ENCODE results near the gene NELL1. TPM values are rescaled to one million over a fixed set of nuclear protein-coding genes. Genes with fewer than 3 reads are reported as not detected.

NELL1 gene
- total RNA-seq, 1 donor from 2014 or later = 0.45 TPM

DNA sequence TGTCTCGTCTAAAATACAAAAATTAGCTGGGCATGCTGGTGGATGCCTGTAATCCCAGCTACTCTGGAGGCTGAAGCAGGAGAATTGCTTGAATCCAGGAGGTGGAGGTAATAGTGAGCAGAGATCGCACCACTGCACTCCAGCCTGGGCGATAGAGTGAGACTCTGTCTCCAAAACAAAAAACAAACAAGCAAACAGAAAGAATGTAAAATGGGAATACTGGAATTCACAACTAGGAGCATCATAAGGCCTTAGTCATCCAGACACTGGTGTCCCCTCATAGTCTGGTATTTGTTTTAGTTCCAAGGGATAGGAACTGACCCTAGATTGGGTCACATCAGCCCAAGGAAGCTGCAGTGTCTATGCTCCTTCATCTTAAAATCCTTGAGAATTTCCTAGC, 520.8 kb downstream of the NELL1 start:
- Mint-ChIP-seq H3K27ac (ENCODE audit: unreplicated experiment) (no peak overlapping the region), H3K4me3 (ENCODE audit: unreplicated experiment) (no peak overlapping the region), H3K27me3 (ENCODE audit: low read depth, unreplicated experiment) (no peaks in the 10 kb centered on the region), H3K9me3 (ENCODE audit: unreplicated experiment) (no peaks in the 10 kb centered on the region), H3K4me1 (ENCODE audit: low read depth, unreplicated experiment) (no peaks in the 10 kb centered on the region), H3K36me3 (ENCODE audit: low read depth, unreplicated experiment) (no peaks in the 10 kb centered on the region)
- Histone ChIP-seq H3K36me3 (ENCODE audit: insufficient read depth, low read length) (no peaks in the 10 kb centered on the region), H4K20me1 (ENCODE audit: insufficient read depth, low read length) (no peaks in the 10 kb centered on the region), H3K4me2 (ENCODE audit: low read length) (no peak overlapping the region), H3K27ac (ENCODE audit: low read depth, low read length) (no peak overlapping the region), H3K9ac (ENCODE audit: low read length) (no peak overlapping the region), H3K4me3 (ENCODE audit: insufficient read depth, low read depth, low read length) (no peak overlapping the region), H3K79me2 (ENCODE audit: insufficient read depth, low read length) (no peaks in the 10 kb centered on the region), H3K27me3 (ENCODE audit: insufficient read depth, low read length) (no peaks in the 10 kb centered on the region), H3K4me1 (ENCODE audit: insufficient read depth, low read length) (no peaks in the 10 kb centered on the region), H3K9me3 (ENCODE audit: insufficient read depth, low read depth, low read length) (peaks cover 2% of the 10 kb centered on the region), H2AFZ (ENCODE audit: low read depth, low read length) (no peak overlapping the region)
- TF ChIP-seq, protein P1, sequence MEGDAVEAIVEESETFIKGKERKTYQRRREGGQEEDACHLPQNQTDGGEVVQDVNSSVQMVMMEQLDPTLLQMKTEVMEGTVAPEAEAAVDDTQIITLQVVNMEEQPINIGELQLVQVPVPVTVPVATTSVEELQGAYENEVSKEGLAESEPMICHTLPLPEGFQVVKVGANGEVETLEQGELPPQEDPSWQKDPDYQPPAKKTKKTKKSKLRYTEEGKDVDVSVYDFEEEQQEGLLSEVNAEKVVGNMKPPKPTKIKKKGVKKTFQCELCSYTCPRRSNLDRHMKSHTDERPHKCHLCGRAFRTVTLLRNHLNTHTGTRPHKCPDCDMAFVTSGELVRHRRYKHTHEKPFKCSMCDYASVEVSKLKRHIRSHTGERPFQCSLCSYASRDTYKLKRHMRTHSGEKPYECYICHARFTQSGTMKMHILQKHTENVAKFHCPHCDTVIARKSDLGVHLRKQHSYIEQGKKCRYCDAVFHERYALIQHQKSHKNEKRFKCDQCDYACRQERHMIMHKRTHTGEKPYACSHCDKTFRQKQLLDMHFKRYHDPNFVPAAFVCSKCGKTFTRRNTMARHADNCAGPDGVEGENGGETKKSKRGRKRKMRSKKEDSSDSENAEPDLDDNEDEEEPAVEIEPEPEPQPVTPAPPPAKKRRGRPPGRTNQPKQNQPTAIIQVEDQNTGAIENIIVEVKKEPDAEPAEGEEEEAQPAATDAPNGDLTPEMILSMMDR (IDR thresholded peaks at IDR 0.05; ENCODE audit: insufficient read depth, low read depth, low read length) = no peak
- TF ChIP-seq EZH2 (IDR thresholded peaks at IDR 0.05; ENCODE audit: insufficient read depth, low read length) = no peak
- no peak for DNase-seq (ENCODE audit: low read depth)
- FAIRE-seq = no peak

- no peaks in the 10 kb centered on the region for H3K4me1 ChIP-seq (ENCODE audit: insufficient read depth, low read length)
- H4K20me1 ChIP-seq (ENCODE audit: insufficient read depth, low read length) = no peaks in the 10 kb centered on the region
- DNase-seq (ENCODE audit: low read depth) (no peak), FAIRE-seq (no peak)
- no peaks in the 10 kb centered on the region for H3K36me3 ChIP-seq (ENCODE audit: insufficient read depth, low read length)
- no peak overlapping the region for H3K27ac ChIP-seq (ENCODE audit: low read depth, low read length)
- H3K36me3 Mint-ChIP-seq (ENCODE audit: low read depth, unreplicated experiment) = no peaks in the 10 kb centered on the region
- no peak overlapping the region for H3K4me3 Mint-ChIP-seq (ENCODE audit: unreplicated experiment)
- no peak overlapping the region for H3K4me2 ChIP-seq (ENCODE audit: low read length)
- H2AFZ ChIP-seq (ENCODE audit: low read depth, low read length) = no peak overlapping the region
- H3K27me3 ChIP-seq (ENCODE audit: insufficient read depth, low read length) = no peaks in the 10 kb centered on the region
- no peaks in the 10 kb centered on the region for H3K4me1 Mint-ChIP-seq (ENCODE audit: low read depth, unreplicated experiment)
- no peak overlapping the region for H3K27ac Mint-ChIP-seq (ENCODE audit: unreplicated experiment)
- TF ChIP-seq EZH2 (IDR thresholded peaks at IDR 0.05; ENCODE audit: insufficient read depth, low read length) = no peak
- no peaks in the 10 kb centered on the region for H3K79me2 ChIP-seq (ENCODE audit: insufficient read depth, low read length)
- no peak overlapping the region for H3K4me3 ChIP-seq (ENCODE audit: insufficient read depth, low read depth, low read length)
- H3K9me3 ChIP-seq (ENCODE audit: insufficient read depth, low read depth, low read length) = peaks cover 2% of the 10 kb centered on the region
- H3K9me3 Mint-ChIP-seq (ENCODE audit: unreplicated experiment) = peaks cover 3% of the 10 kb centered on the region
- no peaks in the 10 kb centered on the region for H3K27me3 Mint-ChIP-seq (ENCODE audit: low read depth, unreplicated experiment)
- no peak overlapping the region for H3K9ac ChIP-seq (ENCODE audit: low read length)
Observed at GRCh38 chr11:21195995-21196394, 526.6 kb downstream of the NELL1 start.

DNA sequence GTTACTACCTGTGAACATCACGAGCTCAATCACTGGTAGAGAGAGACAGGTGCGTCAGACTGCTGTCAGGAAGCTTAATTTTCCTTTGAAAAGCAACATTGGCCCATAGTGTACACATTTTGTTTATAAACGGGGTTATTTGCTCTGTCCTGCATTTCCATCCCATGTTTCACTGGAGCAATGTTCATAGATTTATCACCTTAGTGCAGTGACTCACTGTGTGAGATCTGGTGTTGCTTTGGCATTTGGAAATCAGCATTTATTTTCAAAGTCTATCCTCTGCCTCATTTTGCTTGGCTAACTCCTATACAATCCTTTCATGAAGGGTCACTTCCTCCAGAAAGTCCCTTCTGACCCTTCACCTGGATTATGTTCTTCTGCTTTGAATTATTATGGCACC, 529.1 kb downstream of the NELL1 start:
- H3K9me3 ChIP-seq (ENCODE audit: insufficient read depth, low read depth, low read length) = peaks cover 2% of the 10 kb centered on the region
- no peaks in the 10 kb centered on the region for H3K27me3 Mint-ChIP-seq (ENCODE audit: low read depth, unreplicated experiment)
- no peak for FAIRE-seq
- H3K4me1 Mint-ChIP-seq (ENCODE audit: low read depth, unreplicated experiment) = no peaks in the 10 kb centered on the region
- H2AFZ ChIP-seq (ENCODE audit: low read depth, low read length) = no peak overlapping the region
- no peak overlapping the region for H3K27ac ChIP-seq (ENCODE audit: low read depth, low read length)
- H3K9me3 Mint-ChIP-seq (ENCODE audit: unreplicated experiment) = peaks cover 3% of the 10 kb centered on the region
- H3K27ac Mint-ChIP-seq (ENCODE audit: unreplicated experiment) = no peak overlapping the region
- no peaks in the 10 kb centered on the region for H4K20me1 ChIP-seq (ENCODE audit: insufficient read depth, low read length)
- H3K4me3 ChIP-seq (ENCODE audit: insufficient read depth, low read depth, low read length) = no peak overlapping the region
- no peak for DNase-seq (ENCODE audit: low read depth)
- no peak overlapping the region for H3K9ac ChIP-seq (ENCODE audit: low read length)
- H3K27me3 ChIP-seq (ENCODE audit: insufficient read depth, low read length) = no peaks in the 10 kb centered on the region
- H3K36me3 Mint-ChIP-seq (ENCODE audit: low read depth, unreplicated experiment) = no peaks in the 10 kb centered on the region
- no peaks in the 10 kb centered on the region for H3K79me2 ChIP-seq (ENCODE audit: insufficient read depth, low read length)
- no peak overlapping the region for H3K4me3 Mint-ChIP-seq (ENCODE audit: unreplicated experiment)
- no peak overlapping the region for H3K4me2 ChIP-seq (ENCODE audit: low read length)
- TF ChIP-seq, protein P1 (IDR thresholded peaks at IDR 0.05; ENCODE audit: insufficient read depth, low read depth, low read length) = no peak
- no peak for TF ChIP-seq EZH2 (IDR thresholded peaks at IDR 0.05; ENCODE audit: insufficient read depth, low read length)
- H3K4me1 ChIP-seq (ENCODE audit: insufficient read depth, low read length) = no peaks in the 10 kb centered on the region
- H3K36me3 ChIP-seq (ENCODE audit: insufficient read depth, low read length) = no peaks in the 10 kb centered on the region

Data from astrocyte (in vitro differentiated cells and primary cell).